K562 (cell line): ENCODE data around the gene TRAPPC2L.

Source experiments
- CTCF ChIP-seq, 3 experiments: IDR thresholded peaks in 2 of 3; conservative IDR thresholded peaks in 1 of 3; 2 replicates each; pipeline ENCODE4 v1.5.1; 2011 to 2012; ENCODE audit warnings: low read length in 3 of 3, mild to moderate bottlenecking in 3 of 3, control low read depth in 2 of 3, improper control_type of control experiment in 1 of 3, inconsistent platforms in 1 of 3, low read depth in 1 of 3, mixed read lengths in 1 of 3, moderate library complexity in 1 of 3; ENCODE audit not compliant: insufficient read depth in 2 of 3
- FOXO4 ChIP-seq: fragments of 450-650 bp; formaldehyde crosslinking; IDR thresholded peaks from 2 replicates; pipeline ENCODE4 v1.4.0; 2020; ENCODE audit warnings: mild to moderate bottlenecking, moderate library complexity
- GATA2 ChIP-seq: sonication (generic); formaldehyde crosslinking; IDR thresholded peaks from 2 replicates; pipeline ENCODE4 v1.4.0; 2020; ENCODE audit warnings: mild to moderate bottlenecking, missing genetic modification reagents
- ZBTB33 ChIP-seq: sonication (generic); formaldehyde crosslinking; IDR thresholded peaks from 2 replicates; pipeline ENCODE4 v1.8.1; 2023; ENCODE audit warnings: mild to moderate bottlenecking, missing genetic modification reagents
- ZBTB7A ChIP-seq: IDR thresholded peaks from 2 replicates; pipeline ENCODE4 v1.6.1; 2011; ENCODE audit warnings: low read depth, mild to moderate bottlenecking, low read length, moderate library complexity, borderline replicate concordance; ENCODE audit not compliant: control insufficient read depth
- ZNF146 ChIP-seq: IDR thresholded peaks from one replicate; pipeline ENCODE4 v1.6.1; 2018; ENCODE audit warnings: missing compliant biosample characterization; ENCODE audit not compliant: unreplicated experiment

GRCh38 chr16:88877564-88878289, 20.8 kb downstream of the TRAPPC2L start:
- TF ChIP-seq CTCF (IDR thresholded peaks at IDR 0.05 in 2 of 3, conservative IDR thresholded peaks at IDR 0.05 in 1 of 3; ENCODE audit: insufficient read depth in 2 of 3, low read depth in 1 of 3, low read length in 3 of 3), result no peak
- no peak for TF ChIP-seq FOXO4
- no peak for TF ChIP-seq GATA2
- no peak for TF ChIP-seq ZNF146 (CRISPR knock-in tag)
- TF ChIP-seq ZBTB33 (CRISPR knock-in tag), result no peak
- no peak for TF ChIP-seq ZBTB7A
